Measurements from ENCODE around the gene PDE4D.
A peak's percentile ranks its signal among the peaks of the same experiment; 100 is the strongest.

Gene PDE4D

DNA sequence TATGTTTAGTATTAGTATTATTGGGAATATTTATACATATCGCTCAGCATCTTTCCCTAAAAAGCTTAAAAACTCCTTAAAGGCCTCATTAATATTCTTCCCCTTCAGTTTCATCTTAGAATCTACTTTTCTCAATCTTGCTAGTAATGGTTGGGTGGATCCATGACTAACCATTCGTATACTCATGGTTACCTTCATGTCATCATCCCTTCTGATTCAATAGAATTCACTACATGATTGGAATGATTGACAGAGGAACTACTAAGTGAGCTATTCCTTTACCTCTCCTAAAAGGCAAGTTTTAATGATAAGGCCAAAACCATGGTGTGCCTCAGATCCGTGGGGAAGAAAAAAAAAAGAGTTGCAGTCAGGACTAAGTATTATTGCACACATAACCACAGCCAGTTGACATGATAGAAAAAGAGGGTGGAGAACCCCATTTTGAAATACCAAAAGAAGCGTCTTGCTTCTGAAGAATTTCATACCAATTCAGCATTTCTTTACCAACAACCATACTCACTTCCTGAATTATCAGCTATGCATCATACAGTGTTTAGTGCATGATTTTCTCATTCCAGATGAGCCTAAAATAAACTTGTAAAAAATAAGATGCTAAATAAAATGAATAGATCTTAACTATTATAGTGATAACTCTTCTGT, 624.6 kb downstream of the PDE4D start:
- DNase-seq = no peak

DNA sequence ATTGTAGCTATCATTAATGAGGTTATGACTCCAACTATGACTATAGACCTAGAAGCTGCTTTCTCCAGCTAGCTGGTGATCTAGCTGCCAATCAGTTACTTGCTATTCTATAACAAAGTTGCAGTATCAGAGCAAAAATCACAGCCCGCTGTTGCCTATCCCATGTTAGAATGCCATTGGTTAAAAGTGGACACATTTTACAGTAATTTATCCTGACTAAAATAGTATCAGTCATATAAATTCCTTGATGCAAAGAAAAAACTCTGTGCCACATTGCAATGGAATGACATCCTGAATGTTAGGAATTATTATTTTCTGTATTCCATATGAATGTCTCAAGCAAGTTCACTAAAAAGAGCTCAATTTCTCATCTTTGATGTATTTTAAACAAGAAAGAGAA, 626.5 kb downstream of the PDE4D start:
- peak; percentile 30 for DNase-seq

DNA sequence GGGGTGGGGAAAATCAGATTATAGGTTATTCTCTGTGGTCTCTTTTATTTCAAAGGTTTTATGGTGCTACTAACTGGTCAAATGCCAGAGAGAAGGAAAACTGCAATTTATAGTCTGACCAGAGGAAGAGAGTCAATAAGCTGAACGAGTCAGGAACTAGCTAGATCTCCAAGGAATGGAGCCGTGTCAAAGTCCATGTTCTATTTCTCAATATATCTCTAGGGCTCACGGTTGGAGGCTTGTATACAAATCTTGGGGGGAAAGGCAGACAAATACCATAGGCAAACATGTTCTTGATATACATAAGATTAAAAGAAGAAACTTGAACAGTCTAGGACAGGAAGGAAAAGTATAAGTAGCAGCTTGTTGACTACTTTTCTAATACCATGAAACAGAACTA, 627.1 kb downstream of the PDE4D start:
- DNase-seq = no peak

DNA sequence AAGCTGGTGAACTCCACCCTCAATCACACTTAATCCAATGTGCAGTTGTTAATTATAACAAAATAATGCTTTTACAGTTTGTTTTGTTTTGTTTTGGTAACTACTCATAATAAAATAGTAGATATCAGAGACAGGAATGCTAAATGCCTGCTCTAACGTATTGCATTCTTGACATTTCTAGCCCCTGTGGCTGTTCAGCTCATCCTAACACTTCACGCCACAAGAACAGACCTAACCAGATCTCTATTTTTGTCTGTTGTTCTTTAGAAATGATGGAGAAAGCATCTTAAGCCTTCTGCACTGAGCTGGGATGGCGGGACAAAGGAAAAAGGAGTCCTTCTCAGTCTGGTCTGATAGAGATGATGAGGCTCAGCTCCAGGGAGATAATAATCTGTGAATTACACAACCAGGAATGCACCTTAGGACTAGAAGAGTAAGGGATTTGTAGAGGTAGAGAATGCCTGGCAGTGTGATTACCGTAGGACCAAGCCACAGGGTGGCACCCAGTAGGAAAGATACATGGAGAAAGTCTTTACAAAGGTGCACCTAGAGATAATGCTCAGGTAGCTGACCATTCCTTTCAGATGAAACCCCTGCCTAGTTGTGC, 628.8 kb downstream of the PDE4D start:
- peak; percentile 26 for DNase-seq

DNA sequence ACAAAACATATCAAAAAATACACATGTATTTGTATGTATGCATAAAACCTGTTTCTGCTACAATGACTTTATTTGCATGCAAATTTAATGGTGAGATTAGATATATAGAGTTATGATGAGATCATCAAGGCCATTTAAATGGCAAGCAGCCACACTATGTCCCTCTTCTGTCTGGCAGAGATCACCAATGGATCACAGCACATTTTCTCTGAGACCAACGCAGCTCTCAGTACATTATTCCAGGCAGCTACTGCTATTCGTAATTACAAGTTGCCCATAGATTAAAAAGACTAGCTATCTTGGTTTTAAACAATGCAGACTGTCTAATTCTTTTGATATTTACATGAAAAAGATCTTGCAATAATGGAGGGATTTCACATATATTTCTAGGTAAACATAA, 629.5 kb downstream of the PDE4D start:
- DNase-seq = no peak

DNA sequence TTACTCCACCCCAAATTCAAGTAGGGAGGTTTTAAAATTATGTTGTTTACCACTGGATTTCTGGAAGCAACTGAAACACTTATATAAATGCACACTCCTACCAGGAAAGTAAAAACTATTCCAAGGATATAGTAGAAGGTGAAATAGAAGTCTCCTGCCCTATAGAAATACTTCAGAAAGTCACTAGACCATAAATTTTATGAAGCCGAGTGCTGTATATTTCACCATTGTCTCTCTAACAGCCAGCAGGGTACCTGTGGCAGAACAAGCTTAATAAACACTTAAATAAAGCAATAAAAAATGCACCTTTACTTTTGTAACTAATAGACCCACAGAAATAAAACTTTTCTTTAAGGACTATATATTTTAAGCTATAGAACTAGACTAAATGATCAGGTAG, 631.6 kb downstream of the PDE4D start:
- no peak for DNase-seq

DNA sequence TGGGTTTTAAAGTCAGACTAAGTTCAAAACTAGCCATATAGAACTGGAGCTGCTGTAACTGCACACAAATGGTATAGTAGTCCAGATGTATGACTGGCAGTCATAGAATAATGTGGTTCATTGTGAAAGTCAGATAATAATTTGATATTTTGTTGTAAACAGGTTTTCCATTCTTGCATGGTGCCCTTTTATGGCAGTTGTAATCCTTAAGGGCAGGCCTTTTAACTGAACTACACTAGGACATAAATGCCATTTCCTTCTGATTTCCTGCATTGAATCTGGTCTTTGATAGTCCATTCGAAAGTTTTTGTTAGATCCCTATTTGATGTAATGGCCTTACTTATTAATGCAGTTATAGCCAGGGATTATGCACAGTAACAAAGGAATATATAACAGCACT, 632.6 kb downstream of the PDE4D start:
- DNase-seq = no peak

DNA sequence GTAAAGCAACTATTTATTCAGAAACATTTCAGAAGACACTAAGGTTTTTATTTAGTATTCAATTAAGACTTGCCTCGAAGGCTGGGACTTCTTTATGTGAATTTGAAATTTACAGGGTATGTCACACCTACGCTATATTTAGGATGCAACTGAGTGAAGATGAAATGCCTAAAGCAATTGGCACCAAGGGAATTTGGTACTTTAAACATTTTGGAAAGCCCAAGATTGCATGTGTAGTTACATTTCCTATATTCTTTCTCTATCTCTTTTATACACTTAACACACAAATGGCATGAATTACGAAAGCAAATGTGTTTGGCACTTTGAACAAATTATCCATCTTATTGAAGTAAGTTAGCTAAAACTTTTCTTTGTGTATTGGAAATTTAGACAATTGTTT, 633.3 kb downstream of the PDE4D start:
- DNase-seq = no peak

DNA sequence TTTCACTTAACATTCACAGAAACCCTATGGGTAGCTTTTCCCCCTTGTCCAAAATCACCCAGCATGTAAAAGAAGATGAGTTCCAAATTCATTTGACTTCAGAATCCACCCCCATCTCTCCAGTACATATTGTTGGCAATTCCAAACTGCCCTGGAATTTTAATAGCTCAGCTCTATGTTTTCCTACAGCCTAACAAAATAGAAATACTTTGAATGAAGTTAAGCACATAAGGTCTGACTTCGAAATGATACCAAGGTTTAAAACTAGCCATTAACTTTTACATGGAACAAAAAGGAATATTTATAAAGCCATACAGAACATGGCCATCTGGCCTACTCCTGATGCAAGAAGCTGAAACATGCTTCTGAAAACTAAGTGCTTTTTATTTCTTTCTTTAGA, 634.3 kb downstream of the PDE4D start:
- no peak for DNase-seq

DNA sequence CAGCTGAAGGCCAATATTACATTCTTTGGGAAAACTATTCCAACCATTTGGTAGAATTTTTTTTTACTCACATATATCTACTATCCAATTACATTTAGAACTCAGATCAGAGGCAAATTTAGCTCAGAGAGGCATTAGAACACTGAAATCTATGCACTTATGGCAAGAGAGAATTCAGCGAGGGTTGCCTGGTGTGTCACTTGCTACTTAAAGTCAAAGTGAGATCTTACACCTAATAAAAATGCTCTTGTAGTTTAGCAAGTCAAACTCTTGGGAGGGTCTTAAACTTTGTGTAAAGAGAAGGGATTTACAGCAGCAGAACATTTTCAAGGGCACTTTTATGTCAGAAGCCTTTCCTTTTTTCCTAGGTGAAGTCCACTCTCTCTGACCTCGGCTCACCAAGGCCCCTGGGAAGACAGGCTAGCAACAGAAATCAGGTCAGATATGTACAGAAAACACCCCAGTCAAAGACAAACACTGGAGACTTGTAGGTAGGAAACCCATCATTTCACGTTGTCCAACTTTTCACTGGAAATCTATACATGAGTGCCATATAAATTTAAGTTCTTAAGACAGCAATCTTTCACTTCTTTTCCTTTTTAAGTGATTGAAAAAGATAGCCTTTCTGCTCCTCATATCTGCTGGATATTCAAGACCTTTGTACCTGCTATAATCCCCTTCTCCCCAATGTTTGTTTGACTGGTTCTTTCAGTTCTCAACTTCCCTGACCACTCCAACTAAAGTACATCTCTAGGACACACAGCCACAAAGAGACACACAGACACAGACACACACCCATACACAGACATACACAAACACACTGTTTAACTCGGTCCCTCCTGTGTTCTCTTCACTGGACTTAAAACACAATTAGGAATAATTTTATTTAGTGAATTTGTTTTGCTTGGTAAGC, 635.8 kb downstream of the PDE4D start:
- DNase-seq = no peak

DNA sequence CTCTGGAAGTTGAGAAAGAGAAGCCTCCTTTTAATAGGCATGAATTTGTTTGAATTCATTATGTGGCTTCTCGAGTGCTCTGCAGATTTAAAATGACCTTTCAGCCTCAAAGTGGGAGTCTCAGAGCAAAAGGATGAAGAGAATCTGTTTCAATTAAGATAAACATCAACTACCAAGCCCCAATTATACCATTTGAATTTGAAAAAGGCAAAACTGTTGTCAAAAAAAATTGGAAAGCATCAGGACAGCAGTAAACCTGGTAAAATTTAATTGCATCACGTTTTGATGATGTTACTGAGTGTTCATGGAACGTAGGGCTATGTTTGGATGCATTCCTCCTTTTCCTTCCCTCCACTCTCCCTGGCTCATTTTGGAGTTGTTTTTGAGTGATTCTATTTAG, 637.2 kb downstream of the PDE4D start:
- DNase-seq = no peak

DNA sequence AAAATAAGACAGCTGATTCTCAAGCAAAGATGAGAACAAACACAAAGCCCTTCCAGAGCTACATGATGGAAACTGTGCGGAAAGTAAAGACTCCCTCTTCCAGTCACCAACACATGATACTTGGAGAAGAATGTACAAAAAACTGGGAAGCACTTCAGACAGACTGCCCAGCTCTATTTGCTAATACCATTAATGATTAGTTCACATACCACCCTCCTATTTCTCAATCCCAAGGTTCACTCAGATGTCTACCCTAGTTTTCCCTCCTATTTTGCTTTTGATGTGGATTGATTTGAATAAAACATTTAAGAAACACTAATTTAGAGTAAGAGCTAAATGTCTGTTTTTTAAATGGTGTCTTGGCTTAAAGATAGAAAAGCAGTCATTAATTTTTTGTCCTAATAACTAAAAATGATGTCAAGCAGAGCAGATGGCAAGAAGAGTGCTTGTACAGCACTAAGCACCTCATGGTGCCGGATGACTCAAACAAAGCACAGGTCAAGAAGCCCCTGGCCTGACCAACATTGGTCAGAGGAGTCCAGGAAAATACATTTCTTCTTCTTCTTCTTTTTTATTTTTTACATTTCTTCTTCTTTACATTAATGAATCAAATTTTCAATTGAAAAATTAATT, 639.4 kb downstream of the PDE4D start:
- DNase-seq = no peak

DNA sequence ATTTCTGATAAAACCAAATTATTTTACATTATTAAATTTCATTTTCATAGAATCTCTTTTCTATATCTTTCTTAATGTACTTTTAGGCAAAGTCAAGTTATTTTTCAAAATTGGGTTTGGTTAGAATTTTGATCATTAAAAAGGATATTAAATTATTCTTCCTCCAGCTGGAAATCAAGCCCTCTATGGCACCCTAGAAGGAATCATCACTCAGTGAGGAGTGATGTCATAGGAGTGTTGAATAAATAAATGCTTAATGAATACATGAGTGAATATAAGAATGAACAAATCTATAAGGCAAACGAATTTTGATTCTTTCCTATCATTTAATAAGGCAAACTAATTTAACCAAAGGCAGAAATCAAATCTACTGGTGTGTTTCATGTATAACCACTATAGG, 639.9 kb downstream of the PDE4D start:
- DNase-seq = no peak

DNA sequence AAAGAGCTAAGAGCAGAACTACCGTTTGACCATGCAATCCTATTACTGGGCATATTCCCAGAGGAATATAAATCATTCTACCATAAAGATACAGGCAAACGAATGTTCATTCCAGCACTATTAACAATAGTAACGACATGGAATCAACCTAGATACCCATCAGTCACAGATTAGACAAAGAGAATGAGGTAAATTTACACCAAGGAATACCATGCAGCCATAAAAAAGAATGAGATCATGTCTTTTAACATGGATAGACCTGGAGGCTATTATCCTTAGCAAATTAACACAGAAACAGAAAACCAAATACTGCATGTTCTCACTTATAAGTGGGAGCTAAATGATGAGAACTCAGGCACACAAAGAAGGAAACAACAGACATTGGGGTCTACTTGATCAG, 641.9 kb downstream of the PDE4D start:
- no peak for DNase-seq

DNA sequence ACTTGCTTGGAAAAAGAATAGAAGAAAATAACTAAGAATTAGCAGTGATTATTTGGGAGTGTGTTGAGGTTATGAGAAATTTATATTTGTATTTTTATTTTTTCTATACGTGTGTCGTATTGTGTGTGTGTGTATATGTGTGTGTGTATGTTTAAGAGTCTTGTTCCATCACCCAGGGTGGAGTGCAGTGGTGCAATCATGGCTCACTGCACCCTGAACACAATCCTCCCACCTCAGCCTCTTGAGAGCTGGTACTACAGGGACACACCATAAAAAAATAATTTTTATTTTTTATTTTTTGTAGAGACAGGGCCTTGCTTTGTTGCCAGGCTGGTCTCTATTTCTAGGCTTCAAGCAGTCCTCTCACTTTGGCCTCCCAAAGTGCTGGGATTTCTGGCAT, 643.8 kb downstream of the PDE4D start:
- DNase-seq = no peak

DNA sequence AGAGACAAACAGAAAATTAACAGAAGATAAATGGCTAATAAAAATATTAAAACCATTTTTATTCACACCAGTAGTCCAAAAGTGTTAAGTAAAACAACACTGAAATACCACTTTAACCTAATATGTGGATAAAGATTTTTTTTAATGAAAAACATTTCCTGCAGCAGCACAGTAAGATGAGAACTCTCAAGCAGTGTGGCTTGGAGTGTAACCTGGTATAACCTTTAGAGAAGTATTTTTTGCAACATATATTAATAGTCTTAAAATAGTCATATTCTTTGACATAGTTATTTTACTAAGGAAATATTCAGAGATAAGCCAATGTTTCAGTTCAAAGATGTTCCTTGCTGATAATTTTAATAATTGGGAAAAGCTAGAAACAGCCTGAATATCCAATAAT, 644.4 kb downstream of the PDE4D start:
- no peak for DNase-seq

DNA sequence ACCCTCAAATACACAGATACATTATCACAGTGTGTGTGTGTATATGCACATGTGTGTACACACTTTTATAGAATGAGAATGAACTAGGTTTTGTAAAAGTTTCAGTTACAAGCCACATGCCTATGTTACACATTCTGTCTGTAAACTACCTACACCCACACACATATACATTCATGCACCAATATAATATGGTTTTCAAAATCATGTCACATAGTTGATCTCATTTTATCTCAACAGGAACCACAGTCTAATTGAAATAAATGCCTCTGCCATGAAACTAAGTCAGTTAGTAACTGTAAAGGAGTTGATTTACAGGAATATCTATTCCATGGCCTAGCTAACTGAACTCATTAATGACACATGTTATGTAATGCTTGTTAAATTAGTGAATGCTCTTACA, 646.6 kb downstream of the PDE4D start:
- DNase-seq = no peak

DNA sequence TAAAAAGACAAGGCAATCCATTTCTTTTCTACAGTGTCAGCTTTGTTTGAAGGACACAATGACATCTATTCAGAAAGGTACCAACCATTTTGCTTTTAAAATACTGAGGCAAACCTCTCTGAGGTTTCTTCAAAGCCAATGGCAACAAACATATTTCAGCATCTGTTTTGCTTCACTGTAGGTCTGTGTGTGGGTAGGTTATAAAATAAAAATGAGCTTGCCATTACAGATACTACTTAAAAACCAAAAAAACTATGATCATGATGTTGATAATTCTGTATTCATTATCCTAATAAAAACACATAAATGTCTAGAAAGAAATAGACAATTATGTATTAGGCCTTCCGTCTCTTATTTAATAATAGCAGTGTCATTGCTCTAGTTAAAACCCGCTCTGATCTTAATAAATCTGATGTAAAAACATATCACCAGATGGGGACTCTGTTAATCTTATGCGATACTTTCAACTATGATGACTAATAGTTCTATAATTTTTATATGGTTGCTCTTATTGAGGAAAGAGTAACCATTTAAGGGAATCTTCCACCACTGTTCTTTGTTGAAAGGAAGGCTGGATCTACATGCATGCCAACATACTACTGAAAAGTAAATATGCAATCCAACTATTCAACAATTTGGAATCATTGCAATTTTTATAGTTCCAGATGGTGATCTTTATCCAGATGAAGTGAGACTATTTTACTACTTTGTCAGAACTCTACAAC, 647.2 kb downstream of the PDE4D start:
- peak; percentile 87 for DNase-seq

DNA sequence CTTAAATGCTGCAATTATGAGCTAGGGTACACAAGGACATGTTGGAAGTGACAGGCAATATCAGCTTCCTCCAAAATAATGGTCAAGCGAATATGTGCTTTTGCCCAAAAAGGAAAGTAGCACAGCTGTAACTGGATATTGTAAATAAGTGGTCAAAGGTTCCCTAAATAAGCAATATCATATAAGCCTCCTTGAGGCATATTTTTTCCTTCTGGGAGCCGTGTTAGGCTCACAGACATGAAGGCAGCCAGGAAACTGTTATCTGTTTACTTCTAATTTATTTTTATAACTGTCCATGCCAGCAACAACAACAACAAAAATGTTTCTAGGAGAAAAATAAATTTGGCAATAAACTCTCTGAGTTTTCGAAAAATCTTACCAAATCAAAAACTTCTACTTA, 648.3 kb downstream of the PDE4D start:
- DNase-seq = no peak

DNA sequence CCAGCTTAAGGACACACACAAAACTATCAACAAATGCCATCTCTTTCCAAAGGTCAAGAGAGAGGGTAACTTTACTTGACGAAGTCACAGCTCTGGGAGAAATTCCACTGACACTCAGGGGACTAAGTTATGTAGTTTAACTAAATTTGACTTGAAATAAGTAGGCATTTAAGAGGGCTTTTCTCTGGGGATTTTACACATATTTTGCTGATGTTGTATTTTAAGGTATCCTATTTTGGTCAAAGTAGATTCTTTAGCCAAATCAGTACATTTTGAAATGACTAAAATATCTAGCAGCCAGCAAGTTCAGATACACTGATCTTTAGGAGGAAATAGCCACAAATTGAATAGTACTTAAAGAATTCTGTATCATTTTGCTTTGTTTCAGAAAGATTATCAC, 652.0 kb downstream of the PDE4D start:
- no peak for DNase-seq

DNA sequence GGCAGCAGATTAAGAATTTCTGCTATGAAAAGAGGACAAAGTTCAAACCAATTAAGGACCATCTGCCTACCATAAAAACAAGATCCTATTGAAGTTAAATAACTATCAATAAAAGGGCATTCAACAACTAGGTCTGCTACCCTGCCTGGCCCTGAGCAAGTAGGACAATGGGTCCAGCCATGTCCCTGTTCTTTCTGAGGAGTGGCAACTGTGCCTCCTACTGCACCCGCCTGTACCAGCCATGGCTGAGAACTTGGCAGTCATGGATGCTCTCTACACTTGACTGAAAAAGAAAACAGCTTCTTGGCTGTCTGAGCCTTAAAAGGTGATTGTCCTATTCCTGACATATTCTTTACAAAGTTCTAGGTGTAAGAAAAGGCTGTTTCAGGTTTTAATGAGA, 652.4 kb downstream of the PDE4D start:
- no peak for DNase-seq

DNA sequence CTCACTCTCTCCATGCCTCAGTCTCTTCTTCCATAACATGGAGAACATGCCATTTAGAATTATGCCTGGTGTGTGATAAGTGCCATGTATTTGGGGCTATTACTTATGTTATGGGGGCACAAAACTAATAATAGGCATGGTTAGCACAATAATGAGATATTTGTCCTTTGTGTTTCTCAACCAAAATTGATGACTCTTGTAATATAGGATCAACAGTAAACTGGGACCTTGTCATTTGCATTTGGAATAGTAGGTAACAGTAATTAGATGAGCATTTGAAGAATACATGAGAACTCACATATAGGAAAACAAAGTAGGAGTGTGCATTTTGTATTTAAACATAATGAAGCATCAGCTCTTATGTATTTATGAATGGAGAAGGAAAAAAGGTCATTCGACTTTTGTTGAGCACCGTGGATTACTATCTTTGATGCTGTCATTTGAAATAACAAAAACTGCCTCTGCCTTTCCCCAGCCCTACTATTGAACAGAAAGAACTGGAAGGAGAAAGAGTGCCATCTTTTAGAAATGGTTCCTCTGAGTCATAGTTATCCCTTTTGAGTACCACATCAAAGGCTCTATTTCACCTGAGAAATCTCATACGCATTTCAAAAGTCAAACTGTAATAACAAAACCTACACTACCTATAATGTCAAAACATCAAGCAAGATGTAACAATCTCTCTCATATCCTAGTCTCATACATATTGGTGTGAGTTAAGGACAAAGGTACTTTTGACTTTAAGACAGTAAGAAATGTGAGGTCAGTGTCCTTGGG, 655.2 kb downstream of the PDE4D start:
- DNase-seq = no peak
